Duodenal mucosa (tissue), 2 donors: ENCODE results near the gene ZNF316.

Experiments used
- H3K27ac ChIP-seq: one replicate; pipeline ENCODE4 v1.7.0; 2013; ENCODE audit warnings: low read depth, low read length
- H3K27me3 ChIP-seq, 2 donors: one replicate each; pipeline ENCODE4 v1.7.0; 2013; ENCODE audit warnings: low read length in 2 of 2, control low read depth in 1 of 2; ENCODE audit not compliant: insufficient read depth in 2 of 2, control insufficient read depth in 1 of 2
- H3K36me3 ChIP-seq, 2 donors: one replicate each; pipeline ENCODE4 v1.7.0; 2013; ENCODE audit warnings: low read length in 2 of 2, control low read depth in 1 of 2; ENCODE audit not compliant: insufficient read depth in 2 of 2, control insufficient read depth in 1 of 2
- H3K4me1 ChIP-seq, 2 donors: one replicate each; pipeline ENCODE4 v1.7.0; 2013; ENCODE audit warnings: low read length in 2 of 2, control low read depth in 1 of 2; ENCODE audit not compliant: insufficient read depth in 2 of 2, control insufficient read depth in 1 of 2
- H3K4me3 ChIP-seq, 2 donors: one replicate each; pipeline ENCODE4 v1.7.0; 2013; ENCODE audit warnings: low read length in 2 of 2, low read depth in 1 of 2
- H3K9ac ChIP-seq, 2 donors: one replicate each; pipeline ENCODE4 v1.7.0; 2013; ENCODE audit warnings: low read length in 2 of 2, low read depth in 1 of 2
- H3K9me3 ChIP-seq, 2 donors: one replicate each; pipeline ENCODE4 v1.7.0; 2013; ENCODE audit warnings: low read length in 2 of 2, control low read depth in 1 of 2; ENCODE audit not compliant: control insufficient read depth in 1 of 2

The ZNF316 gene

DNA sequence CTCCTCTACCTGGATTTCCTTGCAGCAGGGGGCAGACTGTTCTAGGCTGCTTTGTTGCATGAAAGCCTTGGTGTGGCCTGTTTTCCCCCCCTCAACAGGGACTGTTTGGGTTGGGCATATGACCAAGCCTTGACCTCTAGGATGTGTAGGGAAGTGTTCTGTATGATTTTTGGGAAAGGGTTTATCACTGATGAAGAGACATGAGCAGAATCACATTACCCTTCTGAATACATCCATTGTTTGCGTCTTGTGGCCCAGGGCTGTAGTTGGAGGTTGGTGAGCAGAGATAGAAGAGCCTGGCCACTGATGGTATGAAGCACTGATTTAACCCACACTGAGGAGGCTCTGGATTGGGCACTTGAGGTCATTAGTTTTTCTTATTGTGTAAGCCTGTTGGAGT lies 43.0 kb downstream of the ZNF316 start:
- H3K4me1 ChIP-seq: no peaks in the 10 kb centered on the region
- peaks cover 74 to 85% of the 10 kb centered on the region in 2 donors for H3K9me3 ChIP-seq
- no peaks in the 10 kb centered on the region for H3K27me3 ChIP-seq
- no peak overlapping the region for H3K27ac ChIP-seq
- no peak overlapping the region for H3K4me3 ChIP-seq
- H3K36me3 ChIP-seq: peaks cover 0 to 2% of the 10 kb centered on the region in 2 donors
- H3K9ac ChIP-seq: no peak overlapping the region

DNA sequence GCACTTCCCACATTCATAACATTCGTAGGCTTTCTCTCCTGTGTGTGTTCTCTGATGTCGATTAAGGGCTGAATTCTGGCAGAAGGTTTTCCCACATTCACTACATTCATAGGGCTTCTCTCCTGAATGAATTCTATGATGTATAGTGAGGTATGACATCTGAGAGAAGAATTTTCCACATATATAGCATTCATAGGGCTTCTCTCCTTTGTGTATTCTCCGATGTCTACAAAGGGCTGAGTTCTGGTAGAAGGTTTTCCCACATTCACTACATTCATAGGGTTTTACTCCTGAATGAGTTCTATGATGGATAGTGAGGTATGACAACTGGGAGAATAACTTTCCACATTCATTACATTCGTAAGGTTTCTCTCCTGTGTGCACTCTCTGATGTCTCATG lies 54.0 kb downstream of the ZNF316 start:
- Histone ChIP-seq H3K36me3 (peaks cover 75 to 96% of the 10 kb centered on the region in 2 donors), H3K4me3 (peak overlapping the region; percentile 1 to 59), H3K27ac (no peak overlapping the region), H3K9me3 (peaks cover 89 to 96% of the 10 kb centered on the region in 2 donors), H3K9ac (no peak overlapping the region), H3K4me1 (no peaks in the 10 kb centered on the region), H3K27me3 (no peaks in the 10 kb centered on the region)

DNA sequence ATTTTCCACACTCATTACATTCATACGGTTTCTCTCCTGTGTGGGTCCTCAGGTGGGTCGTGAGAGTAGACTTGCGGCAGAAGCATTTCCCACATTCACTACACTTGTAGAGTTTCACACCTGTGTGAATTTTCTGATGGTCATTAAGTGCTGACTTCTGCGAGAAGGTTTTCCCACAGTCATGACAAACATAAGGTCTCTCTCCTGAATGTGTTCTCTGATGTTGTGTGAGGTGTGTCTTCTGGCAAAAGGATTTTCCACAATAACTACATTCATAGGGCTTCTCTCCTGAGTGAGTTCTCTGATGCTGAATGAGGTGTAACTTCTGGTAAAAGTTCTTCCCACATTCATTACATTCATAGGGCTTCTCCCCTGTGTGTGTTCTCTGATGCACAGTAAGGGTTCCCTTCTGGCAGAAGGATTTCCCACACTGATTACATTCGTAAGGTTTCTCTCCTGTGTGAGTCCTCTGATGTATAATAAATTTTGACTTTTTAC lies 54.5 kb downstream of the ZNF316 start:
- Histone ChIP-seq H3K36me3 (peaks cover 81 to 97% of the 10 kb centered on the region in 2 donors), H3K9me3 (peaks cover 90 to 96% of the 10 kb centered on the region in 2 donors), H3K27me3 (no peaks in the 10 kb centered on the region), H3K9ac (no peak overlapping the region), H3K4me3 (peak overlapping the region; percentile 1 to 59), H3K4me1 (no peaks in the 10 kb centered on the region), H3K27ac (no peak overlapping the region)

DNA sequence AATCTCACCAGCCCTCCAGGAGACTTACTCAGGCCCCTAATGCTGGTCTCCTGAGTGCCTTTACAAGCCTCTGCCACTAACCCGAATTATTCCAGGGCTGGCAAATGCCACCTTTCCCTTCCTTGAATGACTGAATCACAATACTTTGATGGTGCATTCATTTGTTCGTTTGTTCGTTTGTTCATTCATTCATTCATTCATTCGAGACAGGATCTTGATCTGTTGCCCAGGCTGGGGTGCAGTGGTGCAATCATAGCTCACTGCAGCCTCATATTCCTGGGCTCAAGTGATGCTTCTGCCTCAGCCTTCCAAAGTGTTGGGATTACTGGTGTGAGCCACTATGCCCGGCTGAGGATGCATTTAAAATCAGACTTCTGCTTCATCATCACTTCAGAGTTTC lies 63.7 kb downstream of the ZNF316 start:
- no peak overlapping the region for H3K4me3 ChIP-seq
- H3K9me3 ChIP-seq: peaks cover 47 to 57% of the 10 kb centered on the region in 2 donors
- no peak overlapping the region for H3K9ac ChIP-seq
- H3K27ac ChIP-seq: no peak overlapping the region
- H3K36me3 ChIP-seq: peaks cover 72 to 79% of the 10 kb centered on the region in 2 donors
- no peaks in the 10 kb centered on the region for H3K27me3 ChIP-seq
- peaks cover 6 to 8% of the 10 kb centered on the region in 2 donors for H3K4me1 ChIP-seq

DNA sequence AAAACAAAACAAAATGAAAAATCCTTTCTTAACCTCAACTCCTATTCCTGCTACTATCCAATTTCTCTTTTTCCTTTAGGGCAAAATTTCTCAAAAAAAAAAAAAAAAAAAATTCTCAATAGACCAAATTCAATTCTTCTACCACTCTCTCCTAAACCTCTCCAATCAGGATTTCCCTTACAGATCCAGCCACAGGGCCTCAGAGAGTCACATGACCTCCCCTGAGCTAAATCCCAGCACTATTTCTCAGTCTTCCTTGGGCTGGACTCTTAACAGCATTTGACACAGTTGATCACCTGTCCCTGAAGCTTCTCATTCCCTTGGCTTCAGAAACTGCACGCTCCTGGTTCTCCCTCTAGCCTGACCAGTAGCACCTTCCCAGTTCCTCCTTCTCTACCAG lies 64.7 kb downstream of the ZNF316 start:
- Histone ChIP-seq H3K9ac (no peak overlapping the region), H3K27me3 (no peaks in the 10 kb centered on the region), H3K4me1 (peaks cover 6 to 8% of the 10 kb centered on the region in 2 donors), H3K27ac (no peak overlapping the region), H3K36me3 (peaks cover 62 to 69% of the 10 kb centered on the region in 2 donors), H3K9me3 (peaks cover 36 to 46% of the 10 kb centered on the region in 2 donors), H3K4me3 (no peak overlapping the region)
